GM11168 (cell line): ENCODE data around the gene FILIP1.

Experiments used
- in situ Hi-C: fragments of 300-500 bp; cut with MboI; formaldehyde crosslinking; loops from one replicate; pipeline ENCODE4 v1.12.0; 2022; ENCODE audit warnings: low sequenced_read_pairs; ENCODE audit not compliant: unreplicated experiment

The FILIP1 gene

GRCh38 chr6:75348882-75349261, 144.7 kb downstream of the FILIP1 start:
- in situ Hi-C loops: no loop called here

- in situ Hi-C loops: no loop called here
These were observed 145.5 kb downstream of the FILIP1 start for GRCh38 chr6:75347898-75348610.

- in situ Hi-C loops: no loop called here
These were observed 148.2 kb downstream of the FILIP1 start for GRCh38 chr6:75345413-75345812.

GRCh38 chr6:75344455-75344854, 149.1 kb downstream of the FILIP1 start:
- in situ Hi-C loops: no loop called here

- in situ Hi-C loops: no loop called here
These were observed 149.6 kb downstream of the FILIP1 start for GRCh38 chr6:75344021-75344420.

GRCh38 chr6:75337835-75338580, 155.6 kb downstream of the FILIP1 start:
- in situ Hi-C loops: no loop called here

GRCh38 chr6:75334266-75335040, 159.1 kb downstream of the FILIP1 start:
- in situ Hi-C loops: no loop called here

GRCh38 chr6:75333676-75334200, 159.9 kb downstream of the FILIP1 start:
- in situ Hi-C loops: no loop called here

GRCh38 chr6:75331151-75331550, 162.4 kb downstream of the FILIP1 start:
- in situ Hi-C loops: no loop called here

GRCh38 chr6:75329703-75330102, 163.9 kb downstream of the FILIP1 start:
- in situ Hi-C loops: no loop called here

GRCh38 chr6:75327807-75328206, 165.8 kb downstream of the FILIP1 start:
- in situ Hi-C loops: no loop called here

- in situ Hi-C loops: no loop called here
These were observed 166.9 kb downstream of the FILIP1 start for GRCh38 chr6:75326557-75327258.

GRCh38 chr6:75318900-75319299, 174.7 kb downstream of the FILIP1 start:
- in situ Hi-C loops: no loop called here

GRCh38 chr6:75317503-75318206, 175.9 kb downstream of the FILIP1 start:
- in situ Hi-C loops: no loop called here

GRCh38 chr6:75315978-75316377, 177.6 kb downstream of the FILIP1 start:
- in situ Hi-C loops: no loop called here

GRCh38 chr6:75308250-75308988, 185.2 kb downstream of the FILIP1 start:
- in situ Hi-C loops: no loop called here

- in situ Hi-C loops: no loop called here
These were observed 186.1 kb downstream of the FILIP1 start for GRCh38 chr6:75307364-75308004.

GRCh38 chr6:75306064-75306463, 187.5 kb downstream of the FILIP1 start:
- in situ Hi-C loops: no loop called here
